H1 (cell line): Measurements from ENCODE around the gene SPAG8. TPM values are rescaled to one million over a fixed set of nuclear protein-coding genes. Genes with fewer than 3 reads are reported as not detected.

ENCODE experiments used
- ATF3 ChIP-seq: IDR thresholded peaks from 2 replicates; pipeline ENCODE4 v1.6.1; 2011; ENCODE audit warnings: low read depth, mild to moderate bottlenecking, low read length; ENCODE audit not compliant: insufficient read depth
- BACH1 ChIP-seq: IDR thresholded peaks from 2 replicates; pipeline ENCODE4 v1.6.1; 2012; ENCODE audit warnings: low read length, improper control_type of control experiment
- CHD2 ChIP-seq: IDR thresholded peaks from 2 replicates; pipeline ENCODE4 v1.6.1; 2012; ENCODE audit warnings: low read length, improper control_type of control experiment
- GTF2F1 ChIP-seq: IDR thresholded peaks from 2 replicates; pipeline ENCODE4 v1.6.1; 2012; ENCODE audit warnings: low read depth, low read length, improper control_type of control experiment, borderline replicate concordance
- KDM5A ChIP-seq: fragments of 200-600 bp; IDR thresholded peaks from 2 replicates; pipeline ENCODE4 v1.7.1; 2012; ENCODE audit warnings: mild to moderate bottlenecking, low read length, inconsistent platforms, mixed read lengths
- MAFK ChIP-seq: IDR thresholded peaks from 2 replicates; pipeline ENCODE4 v1.6.1; 2012; ENCODE audit warnings: low read depth, mild to moderate bottlenecking, improper control_type of control experiment, low read length
- PHF8 ChIP-seq: fragments of 200-600 bp; sonication (generic); conservative IDR thresholded peaks from 2 replicates; pipeline ENCODE4 v1.7.1; 2012; ENCODE audit warnings: low read depth, mild to moderate bottlenecking, inconsistent platforms, low read length, moderate library complexity
- POU5F1 ChIP-seq: IDR thresholded peaks from 2 replicates; pipeline ENCODE4 v1.6.1; 2011; ENCODE audit warnings: low read depth, mild to moderate bottlenecking, low read length, moderate library complexity
- SP1 ChIP-seq: IDR thresholded peaks from 2 replicates; pipeline ENCODE4 v1.6.1; 2011; ENCODE audit warnings: low read depth, low read length
- SUZ12 ChIP-seq: fragments of 200-600 bp; sonication (generic); IDR thresholded peaks from 2 replicates; pipeline ENCODE4 v1.6.1; 2012; ENCODE audit warnings: mild to moderate bottlenecking, inconsistent platforms, low read length, moderate library complexity, mixed read lengths
- polyA plus RNA-seq, 7 experiments: library from polyadenylated mRNA; depleted of rRNA in 3 of 7; stranded (reverse) in 5 of 7; unstranded in 2 of 7; fragments of >200 nt in 5 of 7; fragments of 200-250 nt in 2 of 7; gene quantifications; 1 replicate in 5 of 7; 2 replicates in 1 of 7; 4 replicates in 1 of 7; pipeline versions ENCODE4 v1.2.1 to v1.2.3, GENCODE V29; 2011 to 2013; ENCODE audit warnings: missing spikeins in 2 of 7, mixed read lengths in 2 of 7
- total RNA-seq: library from RNA; stranded (reverse); fragmentation: NEBNext Ultra II Directional; extraction: Animal tissue kit (Norgen Biotek cat#: 25700); gene quantifications from 2 replicates; pipeline ENCODE4 v1.2.1, GENCODE V29; 2021

The SPAG8 gene
- total and polyA plus RNA-seq, 2 of the 8 experiments (the other 6 are each of a cell fraction or from before 2014, with no cell fraction given), result 0.37 to 0.44 TPM

- TF ChIP-seq CHD2, result no peak
- no peak for TF ChIP-seq GTF2F1
- TF ChIP-seq SP1, result no peak
- TF ChIP-seq POU5F1, result no peak
- TF ChIP-seq BACH1, result no peak
- TF ChIP-seq PHF8, result no peak
- no peak for TF ChIP-seq MAFK
- TF ChIP-seq SUZ12, result no peak
- no peak for TF ChIP-seq ATF3
- no peak for TF ChIP-seq KDM5A
Measured at GRCh38 chr9:35792826-35793225, 19.2 kb downstream of the SPAG8 start (continued).
